GM19324 (cell line): ENCODE measurements around the gene NARS2.

Experiments used
- ATAC-seq: cut with Tn5 transposase; IDR thresholded peaks from one replicate; pipeline ENCODE4 v1.9.1; 2021; ENCODE audit warnings: mild to moderate bottlenecking, moderate library complexity; ENCODE audit not compliant: unreplicated experiment, low FRiP score

NARS2 gene

GRCh38 chr11:78391424-78391823 lies 183.2 kb downstream of the NARS2 start:
- ATAC-seq, result no peak

DNA sequence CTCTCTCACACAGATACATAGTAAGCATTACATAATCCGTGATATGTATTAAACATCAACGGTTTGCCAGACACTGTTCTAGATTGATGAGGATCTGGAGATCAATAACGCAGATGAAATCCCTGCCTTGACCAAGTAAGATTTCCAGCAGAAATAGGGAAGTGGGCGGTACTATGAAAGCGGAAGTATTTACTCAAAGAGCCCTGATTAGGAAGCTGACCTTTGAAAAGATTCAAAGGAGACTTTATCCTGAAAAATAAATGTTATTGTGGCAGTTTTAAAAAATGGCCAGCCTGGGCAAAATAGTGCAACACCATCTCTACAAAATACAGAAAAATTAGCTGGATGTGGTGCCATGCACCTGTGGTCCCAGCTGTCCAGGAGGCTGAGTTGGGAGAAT lies 183.9 kb downstream of the NARS2 start:
- no peak for ATAC-seq

DNA sequence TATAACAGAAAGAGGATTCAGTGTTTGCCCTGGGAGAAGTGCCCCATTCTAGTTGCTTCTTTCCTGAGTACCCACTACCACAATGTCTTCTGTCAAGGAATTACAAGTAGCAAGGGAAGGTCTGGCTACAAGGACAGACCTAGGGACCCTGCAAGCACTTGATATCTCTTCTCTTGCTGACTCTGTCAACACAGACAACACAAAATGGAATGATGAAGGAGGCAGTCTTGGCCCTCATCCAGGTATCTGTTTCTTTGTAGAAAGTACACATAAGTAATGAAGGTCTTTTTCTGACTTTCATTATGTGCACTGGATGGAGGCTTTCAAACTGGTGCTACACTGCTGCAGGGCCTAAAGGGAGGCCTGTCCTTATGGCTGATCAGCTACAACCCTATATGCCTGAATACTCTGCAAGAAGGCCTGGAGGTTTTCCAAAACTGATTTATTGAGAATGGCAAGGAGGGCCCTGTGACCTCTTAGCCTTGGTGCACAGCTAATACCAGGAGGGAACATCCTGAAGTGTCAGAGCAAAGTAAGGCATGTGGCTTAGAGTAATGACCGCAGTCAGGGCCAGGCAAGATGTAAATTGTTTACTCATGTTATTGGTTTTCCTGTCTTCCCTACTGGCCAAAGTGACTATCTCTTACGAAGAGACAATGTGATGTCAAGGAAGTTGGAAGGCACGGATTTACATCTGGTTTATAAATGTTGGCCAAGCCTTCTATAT lies 188.3 kb downstream of the NARS2 start:
- no peak for ATAC-seq
